Measurements from ENCODE around the gene KIR2DL3. TPM values are rescaled to one million over a fixed set of nuclear protein-coding genes. Genes with fewer than 3 reads are reported as not detected.
"Not testable (repeated sequence)": the region's sequence is repeated elsewhere in the genome, so short reads cannot be mapped to it uniquely, and the experiment has no call there.

KIR2DL3 gene
- total RNA-seq, 1 donor from 2014 or later, result not detected

GRCh38 chr19:54788154-54788553 lies 49.8 kb downstream of the KIR2DL3 start:
- H3K27me3 Mint-ChIP-seq (ENCODE audit: low read depth); H3K4me3 Mint-ChIP-seq (ENCODE audit: unreplicated experiment); H3K4me1 Mint-ChIP-seq (ENCODE audit: low read depth); H3K36me3 Mint-ChIP-seq (ENCODE audit: low read depth); DNase-seq (ENCODE audit: low spot score); H3K27ac Mint-ChIP-seq (ENCODE audit: unreplicated experiment): not testable (repeated sequence)
- peaks cover 62% of the 10 kb centered on the region for H3K9me3 Mint-ChIP-seq (ENCODE audit: low read depth)

DNA sequence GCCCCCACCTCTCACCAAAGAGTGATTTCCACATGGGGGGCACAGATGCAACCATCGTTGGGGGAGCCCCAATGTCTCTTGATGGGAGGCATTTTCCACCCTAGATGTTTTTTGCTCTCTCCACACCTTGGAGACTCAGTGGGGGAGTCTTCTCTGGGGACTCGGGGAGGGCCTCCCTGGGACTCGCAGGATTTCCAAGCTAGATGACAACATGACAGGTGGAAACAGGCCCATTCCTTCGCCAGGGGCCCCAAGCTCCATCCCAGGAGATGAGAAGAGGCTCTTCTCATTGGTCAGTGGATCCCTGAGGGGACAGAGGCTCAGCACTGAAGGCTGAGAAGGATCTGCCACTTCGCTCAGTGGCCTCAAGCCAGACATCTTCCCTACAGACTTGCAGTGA lies 52.4 kb downstream of the KIR2DL3 start:
- TF ChIP-seq, protein P1, sequence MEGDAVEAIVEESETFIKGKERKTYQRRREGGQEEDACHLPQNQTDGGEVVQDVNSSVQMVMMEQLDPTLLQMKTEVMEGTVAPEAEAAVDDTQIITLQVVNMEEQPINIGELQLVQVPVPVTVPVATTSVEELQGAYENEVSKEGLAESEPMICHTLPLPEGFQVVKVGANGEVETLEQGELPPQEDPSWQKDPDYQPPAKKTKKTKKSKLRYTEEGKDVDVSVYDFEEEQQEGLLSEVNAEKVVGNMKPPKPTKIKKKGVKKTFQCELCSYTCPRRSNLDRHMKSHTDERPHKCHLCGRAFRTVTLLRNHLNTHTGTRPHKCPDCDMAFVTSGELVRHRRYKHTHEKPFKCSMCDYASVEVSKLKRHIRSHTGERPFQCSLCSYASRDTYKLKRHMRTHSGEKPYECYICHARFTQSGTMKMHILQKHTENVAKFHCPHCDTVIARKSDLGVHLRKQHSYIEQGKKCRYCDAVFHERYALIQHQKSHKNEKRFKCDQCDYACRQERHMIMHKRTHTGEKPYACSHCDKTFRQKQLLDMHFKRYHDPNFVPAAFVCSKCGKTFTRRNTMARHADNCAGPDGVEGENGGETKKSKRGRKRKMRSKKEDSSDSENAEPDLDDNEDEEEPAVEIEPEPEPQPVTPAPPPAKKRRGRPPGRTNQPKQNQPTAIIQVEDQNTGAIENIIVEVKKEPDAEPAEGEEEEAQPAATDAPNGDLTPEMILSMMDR (IDR thresholded peaks at IDR 0.05), result no peak
- no peak for DNase-seq (ENCODE audit: low spot score)
- Mint-ChIP-seq H3K27me3 (ENCODE audit: low read depth) (no peaks in the 10 kb centered on the region), H3K9me3 (ENCODE audit: low read depth) (peaks cover 57% of the 10 kb centered on the region), H3K36me3 (ENCODE audit: low read depth) (no peaks in the 10 kb centered on the region), H3K4me1 (ENCODE audit: low read depth) (no peaks in the 10 kb centered on the region), H3K27ac (ENCODE audit: unreplicated experiment) (no peak overlapping the region), H3K4me3 (ENCODE audit: unreplicated experiment) (no peak overlapping the region)

- Mint-ChIP-seq H3K4me3 (ENCODE audit: unreplicated experiment) (no peak overlapping the region), H3K4me1 (ENCODE audit: low read depth) (no peaks in the 10 kb centered on the region), H3K27ac (ENCODE audit: unreplicated experiment) (no peak overlapping the region), H3K27me3 (ENCODE audit: low read depth) (no peaks in the 10 kb centered on the region), H3K9me3 (ENCODE audit: low read depth) (peaks cover 59% of the 10 kb centered on the region), H3K36me3 (ENCODE audit: low read depth) (no peaks in the 10 kb centered on the region)
- no peak for DNase-seq (ENCODE audit: low spot score)
- TF ChIP-seq, protein P1 (IDR thresholded peaks at IDR 0.05), result no peak
These were observed 53.2 kb downstream of the KIR2DL3 start for GRCh38 chr19:54791476-54791875.

- Mint-ChIP-seq H3K27me3 (ENCODE audit: low read depth) (no peaks in the 10 kb centered on the region), H3K36me3 (ENCODE audit: low read depth) (no peaks in the 10 kb centered on the region), H3K4me1 (ENCODE audit: low read depth) (no peaks in the 10 kb centered on the region), H3K9me3 (ENCODE audit: low read depth) (peaks cover 59% of the 10 kb centered on the region), H3K4me3 (ENCODE audit: unreplicated experiment) (no peak overlapping the region), H3K27ac (ENCODE audit: unreplicated experiment) (no peak overlapping the region)
- TF ChIP-seq, protein P1 (IDR thresholded peaks at IDR 0.05), result no peak
- DNase-seq (ENCODE audit: low spot score), result no peak
These were observed 54.5 kb downstream of the KIR2DL3 start for GRCh38 chr19:54792814-54793213.

DNA sequence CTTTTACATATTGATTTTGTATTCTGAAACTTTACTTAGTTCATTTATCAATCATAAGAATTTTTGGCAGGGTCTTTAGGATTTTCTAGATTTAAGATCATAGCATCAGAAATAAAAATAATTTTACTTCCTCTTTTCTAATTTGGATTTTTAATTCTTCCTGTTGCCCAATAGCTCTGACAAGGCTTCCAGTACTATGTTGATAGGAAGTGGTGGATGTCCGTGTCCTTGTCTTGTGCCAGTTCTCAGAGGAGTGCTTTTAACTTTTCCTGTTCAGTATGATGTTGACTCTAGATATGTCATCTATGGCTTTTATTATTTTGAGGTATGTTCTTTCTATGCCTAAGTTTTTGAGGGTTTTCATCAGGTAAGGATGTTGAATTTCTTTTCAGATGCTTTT lies 57.4 kb downstream of the KIR2DL3 start:
- DNase-seq (ENCODE audit: low spot score), result no peak
- TF ChIP-seq, protein P1 (IDR thresholded peaks at IDR 0.05), result no peak
- Mint-ChIP-seq H3K9me3 (ENCODE audit: low read depth) (peaks cover 54% of the 10 kb centered on the region), H3K4me1 (ENCODE audit: low read depth) (no peaks in the 10 kb centered on the region), H3K4me3 (ENCODE audit: unreplicated experiment) (no peak overlapping the region), H3K27ac (ENCODE audit: unreplicated experiment) (no peak overlapping the region), H3K36me3 (ENCODE audit: low read depth) (no peaks in the 10 kb centered on the region), H3K27me3 (ENCODE audit: low read depth) (no peaks in the 10 kb centered on the region)

Other genes starting within 250 kb of the KIR2DL3 start
- gene LAIR2, start 235.7 kb upstream of the KIR2DL3 start, total RNA-seq, result not detected in 3 replicates
- gene LILRA2, start 164.7 kb upstream of the KIR2DL3 start, total RNA-seq, result not detected in 3 replicates
- gene LILRA1, start 144.9 kb upstream of the KIR2DL3 start, total RNA-seq, result not detected in 3 replicates
- gene LILRB1, start 108.0 kb upstream of the KIR2DL3 start, total RNA-seq, result not detected in 3 replicates
- gene LILRB4, start 75.5 kb upstream of the KIR2DL3 start, total RNA-seq, result not detected in 3 replicates
- not detected in 3 replicates for gene KIR3DL3, start 14.1 kb upstream of the KIR2DL3 start, total RNA-seq
- gene KIR2DL1, start 31.3 kb downstream of the KIR2DL3 start, total RNA-seq, result not detected in 3 replicates
- gene KIR2DL4, start 65.1 kb downstream of the KIR2DL3 start, total RNA-seq, result not detected in 3 replicates
- not detected in 3 replicates for gene KIR3DL1, start 78.0 kb downstream of the KIR2DL3 start, total RNA-seq
- not detected in 3 replicates for gene KIR2DS4, start 94.2 kb downstream of the KIR2DL3 start, total RNA-seq
- not detected in 3 replicates for gene KIR3DL2, start 111.9 kb downstream of the KIR2DL3 start, total RNA-seq
- not detected in 3 replicates for gene FCAR, start 135.7 kb downstream of the KIR2DL3 start, total RNA-seq
- gene NCR1, start 167.6 kb downstream of the KIR2DL3 start, total RNA-seq, result not detected in 3 replicates
- gene NLRP7, start 209.0 kb downstream of the KIR2DL3 start, total RNA-seq, result not detected in 3 replicates
- gene NLRP2, start 227.9 kb downstream of the KIR2DL3 start, total RNA-seq, result 19.1 to 21.7 TPM (median 21.1 TPM) in 3 replicates